HG03442 (cell line): Measurements from ENCODE around the gene ARHGAP15.

ENCODE experiments used
- ATAC-seq: cut with Tn5 transposase; IDR thresholded peaks from one replicate; pipeline ENCODE4 v1.9.1; 2021; ENCODE audit warnings: mild to moderate bottlenecking, moderate library complexity; ENCODE audit not compliant: unreplicated experiment

ARHGAP15 gene

GRCh38 chr2:143259368-143259958 is 130.2 kb downstream of the ARHGAP15 start:
- peak; percentile 58 for ATAC-seq

- peak; percentile 30 for ATAC-seq
Measured at GRCh38 chr2:143261986-143262385, 132.8 kb downstream of the ARHGAP15 start.

GRCh38 chr2:143262389-143262788 is 133.2 kb downstream of the ARHGAP15 start:
- no peak for ATAC-seq

GRCh38 chr2:143263066-143263625 is 133.9 kb downstream of the ARHGAP15 start:
- no peak for ATAC-seq

- ATAC-seq: no peak
Measured at GRCh38 chr2:143264851-143265250, 135.6 kb downstream of the ARHGAP15 start.

GRCh38 chr2:143279672-143280071 is 150.5 kb downstream of the ARHGAP15 start:
- no peak for ATAC-seq

GRCh38 chr2:143280097-143280757 is 151.0 kb downstream of the ARHGAP15 start:
- no peak for ATAC-seq

- no peak for ATAC-seq
Measured at GRCh38 chr2:143282684-143283083, 153.5 kb downstream of the ARHGAP15 start.

GRCh38 chr2:143284087-143284675 is 155.0 kb downstream of the ARHGAP15 start:
- ATAC-seq: peak; percentile 86

- ATAC-seq: no peak
Measured at GRCh38 chr2:143289025-143289424, 159.8 kb downstream of the ARHGAP15 start.

GRCh38 chr2:143290221-143290620 is 161.0 kb downstream of the ARHGAP15 start:
- ATAC-seq: no peak

- no peak for ATAC-seq
Measured at GRCh38 chr2:143294068-143294467, 164.8 kb downstream of the ARHGAP15 start.

GRCh38 chr2:143296089-143296488 is 166.9 kb downstream of the ARHGAP15 start:
- no peak for ATAC-seq

- no peak for ATAC-seq
Measured at GRCh38 chr2:143297182-143297581, 168.0 kb downstream of the ARHGAP15 start.

- no peak for ATAC-seq
Measured at GRCh38 chr2:143300536-143300935, 171.3 kb downstream of the ARHGAP15 start.

- ATAC-seq: no peak
Measured at GRCh38 chr2:143311426-143311825, 182.2 kb downstream of the ARHGAP15 start.

GRCh38 chr2:143312441-143312840 is 183.2 kb downstream of the ARHGAP15 start:
- ATAC-seq: no peak

- no peak for ATAC-seq
Measured at GRCh38 chr2:143313861-143314260, 184.6 kb downstream of the ARHGAP15 start.

- no peak for ATAC-seq
Measured at GRCh38 chr2:143321994-143322393, 192.8 kb downstream of the ARHGAP15 start.

GRCh38 chr2:143329288-143329687 is 200.1 kb downstream of the ARHGAP15 start:
- no peak for ATAC-seq

GRCh38 chr2:143333168-143333791 is 204.1 kb downstream of the ARHGAP15 start:
- ATAC-seq: no peak

- no peak for ATAC-seq
Measured at GRCh38 chr2:143333847-143334246, 204.6 kb downstream of the ARHGAP15 start.
